K562 (cell line): ENCODE results near the gene FRRS1L. TPM values are rescaled to one million over a fixed set of nuclear protein-coding genes. Genes with fewer than 3 reads are reported as not detected.
A peak's percentile ranks its signal among the peaks of the same experiment; 100 is the strongest.

Experiments
- BMI1 ChIP-seq: fragments of 150-350 bp; IDR thresholded peaks from 2 replicates; pipeline ENCODE4 v1.6.1; 2014; ENCODE audit warnings: low read length
- ETV6 ChIP-seq, 3 experiments: fragments of 150-350 bp in 1 of 3; sonication (generic) in 1 of 3; formaldehyde crosslinking in 1 of 3; IDR thresholded peaks; 2 replicates each; pipeline versions ENCODE4 v1.6.1 to v1.8.0; 2014 to 2022; ENCODE audit warnings: borderline replicate concordance in 2 of 3, low read depth in 2 of 3, antibody characterized with exemption in 1 of 3, low read length in 1 of 3, mild to moderate bottlenecking in 1 of 3, missing genetic modification reagents in 1 of 3
- GTF3C2 ChIP-seq: IDR thresholded peaks from 3 replicates; pipeline ENCODE4 v1.6.1; 2011; ENCODE audit warnings: borderline replicate concordance, mild to moderate bottlenecking, moderate library complexity; ENCODE audit not compliant: insufficient read length; ENCODE audit errors: extremely low read depth
- PRDM10 ChIP-seq: fragments of 450-650 bp; IDR thresholded peaks from 2 replicates; pipeline ENCODE4 v1.6.1; 2018; ENCODE audit not compliant: partially characterized antibody
- PREB ChIP-seq: sonication (generic); formaldehyde crosslinking; IDR thresholded peaks from 2 replicates; pipeline ENCODE4 v1.8.1; 2023; ENCODE audit warnings: mild to moderate bottlenecking, missing genetic modification reagents
- RBM25 ChIP-seq: fragments of 200-400 bp; formaldehyde crosslinking; IDR thresholded peaks from 2 replicates; pipeline ENCODE4 v1.6.1; 2018; ENCODE audit warnings: low read length, low read depth, moderate library complexity; ENCODE audit not compliant: severe bottlenecking
- RERE ChIP-seq: sonication (generic); formaldehyde crosslinking; IDR thresholded peaks from 2 replicates; pipeline ENCODE4 v1.8.0; 2023; ENCODE audit warnings: missing genetic modification reagents, mild to moderate bottlenecking, borderline replicate concordance
- ZNF282 ChIP-seq: sonication (generic); formaldehyde crosslinking; IDR thresholded peaks from 2 replicates; pipeline ENCODE4 v1.8.1; 2023; ENCODE audit warnings: missing genetic modification reagents
- polyA plus RNA-seq, 8 experiments: library from polyadenylated mRNA; depleted of rRNA in 4 of 8; stranded (reverse) in 5 of 8; unstranded in 3 of 8; fragments of >200 nt; fragmentation: Nextera tagmentation in 2 of 8; fragmentation: Illumina TruSeq in 1 of 8; extraction: Ambion mirVana in 2 of 8; extraction: Trizol in 1 of 8; gene quantifications; 2 replicates each; pipeline versions ENCODE4 v1.2.1 to v1.2.3, GENCODE V29; 2011 to 2014; ENCODE audit warnings: inconsistent platforms in 1 of 8, missing spikeins in 1 of 8
- total RNA-seq, 7 experiments: library from RNA; depleted of rRNA in 6 of 7; stranded (reverse); fragments of >200 nt in 6 of 7; fragmentation: Illumina TruSeq in 2 of 7; extraction: Trizol in 2 of 7; gene quantifications; 2 replicates each; pipeline versions ENCODE4 v1.2.1 to v1.2.3, GENCODE V29; 2011 to 2021; ENCODE audit warnings: low replicate concordance in 1 of 7

FRRS1L gene
- total and polyA plus RNA-seq, 9 of the 15 experiments (the other 6 are each of a cell fraction or from before 2014, with no cell fraction given), result under 0.01 to 0.04 (median 0.03) TPM; not detected in 5

GRCh38 chr9:109118808-109119438, 48.1 kb downstream of the FRRS1L start (continued):
- no peak for TF ChIP-seq GTF3C2
- no peak for TF ChIP-seq BMI1
- TF ChIP-seq RERE (CRISPR knock-in tag), result 0 out of 2 replicates have a peak, but pooled peaks have one; percentile 56
- no peak for TF ChIP-seq RBM25
- no peak for TF ChIP-seq ETV6 (IDR thresholded peaks at IDR 0.05; ENCODE audit: borderline replicate concordance in 1 of 2, low read depth in 2 of 2, low read length in 1 of 2)
- 0 out of 2 replicates have a peak, but pooled peaks have one; percentile 78 for TF ChIP-seq ETV6 (CRISPR knock-in tag; IDR thresholded peaks at IDR 0.05; ENCODE audit: borderline replicate concordance)
- TF ChIP-seq PRDM10, result no peak
- no peak for TF ChIP-seq PREB
- no peak for TF ChIP-seq ZNF282 (CRISPR knock-in tag)
